Liver (tissue), 9 donors: ENCODE measurements around the gene FGF14. TPM values are rescaled to one million over a fixed set of nuclear protein-coding genes. Genes with fewer than 3 reads are reported as not detected.

Source experiments
- DNase-seq: peaks from one replicate; pipeline ENCODE4 v3.0.0-alpha.2; 2017; ENCODE audit warnings: low spot score
- H3K27ac ChIP-seq, 2 donors: one replicate each; pipeline ENCODE4 v1.7.0; 2013; ENCODE audit warnings: inconsistent platforms in 2 of 2, low read length in 2 of 2, control low read depth in 1 of 2, low read depth in 1 of 2, mild to moderate bottlenecking in 1 of 2
- H3K27me3 ChIP-seq, 4 donors: one replicate each; pipeline versions ENCODE4 v1.6.1 to v1.7.0; 2013; ENCODE audit warnings: low read length in 3 of 4, inconsistent platforms in 1 of 4, mild to moderate bottlenecking in 1 of 4, moderate library complexity in 1 of 4; ENCODE audit not compliant: control insufficient read depth in 4 of 4, insufficient read depth in 4 of 4
- H3K36me3 ChIP-seq, 4 donors: one replicate each; pipeline versions ENCODE4 v1.6.1 to v1.7.0; 2013; ENCODE audit warnings: low read length in 3 of 4, mild to moderate bottlenecking in 3 of 4, low read depth in 1 of 4, moderate library complexity in 1 of 4; ENCODE audit not compliant: control insufficient read depth in 4 of 4, insufficient read depth in 3 of 4
- H3K4me1 ChIP-seq, 4 donors: one replicate each; pipeline versions ENCODE4 v1.6.1 to v1.7.0; 2013; ENCODE audit warnings: low read length in 3 of 4, mild to moderate bottlenecking in 3 of 4, moderate library complexity in 1 of 4; ENCODE audit not compliant: control insufficient read depth in 4 of 4, insufficient read depth in 4 of 4
- H3K4me3 ChIP-seq, 3 donors: one replicate each; pipeline versions ENCODE4 v1.6.1 to v1.7.0; 2013; ENCODE audit warnings: low read length in 3 of 3, control low read depth in 1 of 3, low read depth in 1 of 3, mild to moderate bottlenecking in 1 of 3
- H3K9ac ChIP-seq, 2 donors: one replicate each; pipeline ENCODE4 v1.7.0; 2013; ENCODE audit warnings: low read length in 2 of 2, mild to moderate bottlenecking in 2 of 2, moderate library complexity in 2 of 2, control low read depth in 1 of 2, low read depth in 1 of 2
- H3K9me3 ChIP-seq, 4 donors: one replicate each; pipeline versions ENCODE4 v1.6.1 to v1.7.0; 2013; ENCODE audit warnings: low read length in 3 of 4; ENCODE audit not compliant: control insufficient read depth in 4 of 4
- ATF3 ChIP-seq: IDR thresholded peaks from 2 replicates; pipeline ENCODE4 v1.6.1; 2016; ENCODE audit warnings: antibody characterized with exemption
- CTCF ChIP-seq: fragments of 150-350 bp; IDR thresholded peaks from 2 replicates; pipeline ENCODE4 v1.5.1; 2017; ENCODE audit warnings: improper control_type of control experiment, low read depth, low read length; ENCODE audit not compliant: missing input control
- EGR1 ChIP-seq, 2 donors: IDR thresholded peaks; 2 replicates each; pipeline ENCODE4 v1.6.1; 2016 to 2018; ENCODE audit warnings: antibody characterized with exemption in 2 of 2, low read depth in 2 of 2
- FOXA1 ChIP-seq: IDR thresholded peaks from 2 replicates; pipeline ENCODE4 v1.6.1; 2016; ENCODE audit warnings: antibody characterized with exemption
- FOXA2 ChIP-seq: IDR thresholded peaks from 2 replicates; pipeline ENCODE4 v1.6.1; 2016; ENCODE audit warnings: antibody characterized with exemption
- GABPA ChIP-seq, 2 donors: IDR thresholded peaks in 1 of 2; conservative IDR thresholded peaks in 1 of 2; 2 replicates each; pipeline ENCODE4 v1.6.1; 2016; ENCODE audit warnings: antibody characterized with exemption in 2 of 2, mild to moderate bottlenecking in 1 of 2, moderate library complexity in 1 of 2
- HNF4A ChIP-seq, 2 donors: conservative IDR thresholded peaks; 2 replicates each; pipeline ENCODE4 v1.6.1; 2016; ENCODE audit warnings: antibody characterized with exemption in 2 of 2, mild to moderate bottlenecking in 2 of 2
- HNF4G ChIP-seq: IDR thresholded peaks from 2 replicates; pipeline ENCODE4 v1.6.1; 2016; ENCODE audit warnings: antibody characterized with exemption
- JUND ChIP-seq, 2 donors: IDR thresholded peaks; 2 replicates each; pipeline ENCODE4 v1.6.1; 2016; ENCODE audit warnings: antibody characterized with exemption in 2 of 2
- MAX ChIP-seq: IDR thresholded peaks from 2 replicates; pipeline ENCODE4 v1.6.1; 2016; ENCODE audit warnings: antibody characterized with exemption
- NR2F2 ChIP-seq: IDR thresholded peaks from 2 replicates; pipeline ENCODE4 v1.6.1; 2016; ENCODE audit warnings: antibody characterized with exemption
- RAD21 ChIP-seq, 2 donors: IDR thresholded peaks; 2 replicates each; pipeline ENCODE4 v1.6.1; 2016; ENCODE audit warnings: antibody characterized with exemption in 2 of 2, mild to moderate bottlenecking in 2 of 2
- RXRA ChIP-seq, 2 donors: IDR thresholded peaks; 2 replicates each; pipeline ENCODE4 v1.6.1; 2017 to 2018; ENCODE audit warnings: antibody characterized with exemption in 2 of 2, mild to moderate bottlenecking in 1 of 2
- SP1 ChIP-seq: IDR thresholded peaks from 2 replicates; pipeline ENCODE4 v1.6.1; 2018; ENCODE audit warnings: antibody characterized with exemption, mild to moderate bottlenecking
- TAF1 ChIP-seq: conservative IDR thresholded peaks from 2 replicates; pipeline ENCODE4 v1.6.1; 2016; ENCODE audit warnings: antibody characterized with exemption, mild to moderate bottlenecking
- YY1 ChIP-seq: IDR thresholded peaks from 2 replicates; pipeline ENCODE4 v1.6.1; 2016; ENCODE audit warnings: antibody characterized with exemption, mild to moderate bottlenecking
- ZBTB33 ChIP-seq: IDR thresholded peaks from 2 replicates; pipeline ENCODE4 v1.6.1; 2016; ENCODE audit warnings: antibody characterized with exemption
- WGBS: extraction: QIAGEN DNeasy Blood & Tissue Kit; methylation state at CpG from one replicate; pipeline ENCODE4 v1.1.7; 2013; 5-methylcytosine and 5-hydroxymethylcytosine counted together
- polyA plus RNA-seq, 2 donors: library from polyadenylated mRNA; stranded (reverse) in 1 of 2; unstranded in 1 of 2; fragments of 200-250 nt in 1 of 2; fragments of >200 nt in 1 of 2; fragmentation: Nextera tagmentation in 1 of 2; extraction: Ambion mirVana in 1 of 2; gene quantifications; one replicate each; pipeline versions ENCODE4 v1.2.1 to v1.2.3, GENCODE V29; 2013 to 2015
- total RNA-seq, 2 donors: library from RNA; depleted of rRNA; stranded (reverse); fragments of >200 nt; gene quantifications; one replicate each; pipeline ENCODE4 v1.2.3, GENCODE V29; 2014
- donor health status: healthy.
- donor health status: healthy.
- donor health status: healthy.
- donor health status: healthy.
- donor health status: healthy.

The FGF14 gene
- total and polyA plus RNA-seq, 4 donors: 0.05 to 3.3 (median 1.0) TPM

- DNase-seq: no peak
- TF ChIP-seq JUND (IDR thresholded peaks at IDR 0.05) (no peak), CTCF (no peak), TAF1 (no peak), MAX (no peak), GABPA (IDR thresholded peaks at IDR 0.05 in 1 of 2, conservative IDR thresholded peaks at IDR 0.05 in 1 of 2) (no peak), HNF4A (conservative IDR thresholded peaks at IDR 0.05) (no peak), EGR1 (IDR thresholded peaks at IDR 0.05; ENCODE audit: low read depth in 2 of 2) (no peak), NR2F2 (no peak), SP1 (no peak), RXRA (IDR thresholded peaks at IDR 0.05) (no peak), FOXA1 (no peak), ZBTB33 (no peak), YY1 (no peak), ATF3 (no peak), FOXA2 (no peak), HNF4G (no peak)
- no peaks in the 10 kb centered on the region for H3K4me1 ChIP-seq
- H3K36me3 ChIP-seq: no peaks in the 10 kb centered on the region
- no peak overlapping the region for H3K9ac ChIP-seq
- peaks cover 0 to 3% (median 0%) of the 10 kb centered on the region in 4 donors for H3K27me3 ChIP-seq
- H3K9me3 ChIP-seq: no peaks in the 10 kb centered on the region
- WGBS: 64% methylated on average over 2 of the region's 2 CpGs
- no peak overlapping the region for H3K4me3 ChIP-seq
- H3K27ac ChIP-seq: no peak overlapping the region
Measured at GRCh38 chr13:101896541-101896940, 505.3 kb downstream of the FGF14 start.

- H3K9me3 ChIP-seq: no peaks in the 10 kb centered on the region
- H3K36me3 ChIP-seq: no peaks in the 10 kb centered on the region
- H3K9ac ChIP-seq: no peak overlapping the region
- no peak for TF ChIP-seq RAD21 (IDR thresholded peaks at IDR 0.05)
- TF ChIP-seq TAF1: no peak
- TF ChIP-seq NR2F2: no peak
- 53% methylated on average over 1 of the region's 1 CpG for WGBS
- peaks cover 0 to 3% (median 0%) of the 10 kb centered on the region in 4 donors for H3K27me3 ChIP-seq
- no peak overlapping the region for H3K4me3 ChIP-seq
- H3K27ac ChIP-seq: no peak overlapping the region
- no peaks in the 10 kb centered on the region for H3K4me1 ChIP-seq
- DNase-seq: no peak
Measured at GRCh38 chr13:101893021-101893420, 508.8 kb downstream of the FGF14 start.
